ENCODE results near the gene PROC. TPM values are rescaled to one million over a fixed set of nuclear protein-coding genes. Genes with fewer than 3 reads are reported as not detected.

PROC gene
- 2.9 to 4.5 TPM (median 3.3 TPM) in 5 replicates for total RNA-seq (2022; extraction: Qiagen RNA extraction; ENCODE audit: low read depth)

DNA sequence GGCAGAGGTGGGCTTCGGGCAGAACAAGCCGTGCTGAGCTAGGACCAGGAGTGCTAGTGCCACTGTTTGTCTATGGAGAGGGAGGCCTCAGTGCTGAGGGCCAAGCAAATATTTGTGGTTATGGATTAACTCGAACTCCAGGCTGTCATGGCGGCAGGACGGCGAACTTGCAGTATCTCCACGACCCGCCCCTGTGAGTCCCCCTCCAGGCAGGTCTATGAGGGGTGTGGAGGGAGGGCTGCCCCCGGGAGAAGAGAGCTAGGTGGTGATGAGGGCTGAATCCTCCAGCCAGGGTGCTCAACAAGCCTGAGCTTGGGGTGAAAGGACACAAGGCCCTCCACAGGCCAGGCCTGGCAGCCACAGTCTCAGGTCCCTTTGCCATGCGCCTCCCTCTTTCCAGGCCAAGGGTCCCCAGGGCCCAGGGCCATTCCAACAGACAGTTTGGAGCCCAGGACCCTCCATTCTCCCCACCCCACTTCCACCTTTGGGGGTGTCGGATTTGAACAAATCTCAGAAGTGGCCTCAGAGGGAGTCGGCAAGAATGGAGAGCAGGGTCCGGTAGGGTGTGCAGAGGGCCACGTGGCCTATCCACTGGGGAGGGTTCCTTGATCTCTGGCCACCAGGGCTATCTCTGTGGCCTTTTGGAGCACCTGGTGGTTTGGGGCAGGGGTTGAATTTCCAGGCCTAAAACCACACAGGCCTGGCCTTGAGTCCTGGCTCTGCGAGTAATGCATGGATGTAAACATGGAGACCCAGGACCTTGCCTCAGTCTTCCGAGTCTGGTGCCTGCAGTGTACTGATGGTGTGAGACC, at the start of gene PROC:
TSS of gene PROC (plus strand) at position 128 of the 812 bp plus-strand sequence. CDS start 1,516 bp downstream, outside the sequence.

DNA sequence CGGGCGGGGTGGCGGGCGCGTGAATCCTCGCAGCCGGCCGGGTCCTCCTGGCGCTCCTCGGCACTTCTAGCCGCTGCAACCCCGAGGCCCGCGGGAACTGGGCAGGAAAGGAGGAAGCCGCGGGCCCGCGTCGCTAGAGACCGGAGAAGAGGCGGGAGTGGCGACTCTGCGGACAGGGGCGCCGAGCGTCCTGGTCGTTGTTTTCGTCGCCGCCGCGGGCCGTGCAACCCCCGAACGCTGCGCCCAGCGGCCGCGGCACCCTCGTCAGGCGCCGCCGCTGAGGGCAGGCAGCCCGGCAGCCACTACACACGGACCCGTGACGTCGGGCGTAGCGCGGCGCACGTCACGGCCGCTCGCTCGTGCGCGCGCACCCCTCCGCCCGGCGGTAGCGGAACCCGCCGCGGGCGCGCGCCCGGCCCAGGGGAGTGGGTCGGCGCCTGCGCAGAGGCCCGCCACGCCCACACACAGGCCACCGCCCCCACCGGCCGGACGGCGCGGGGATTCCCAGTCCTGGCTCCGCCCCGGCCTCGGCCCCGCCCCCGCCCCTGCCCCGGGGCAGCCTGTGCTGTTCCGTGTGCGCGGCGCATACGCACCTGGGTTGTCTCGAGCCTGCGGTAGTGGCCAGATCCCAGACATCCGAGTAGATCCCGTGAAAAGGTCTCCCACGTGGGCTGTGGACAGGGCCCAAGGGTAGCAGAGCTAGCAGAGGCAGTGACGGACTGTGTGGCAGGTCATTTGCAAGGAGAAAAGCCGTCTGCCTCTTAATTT, 30.4 kb upstream of the PROC start, which contains the start of gene MAP3K2:
TSS of gene MAP3K2 (minus strand) at position 321 of the 768 bp plus-strand sequence. CDS start 44,846 bp downstream, outside the sequence.

Other genes with a start within 250 kb of the PROC start
- gene CYP27C1, start 198.1 kb upstream of the PROC start, total RNA-seq (2022; extraction: Qiagen RNA extraction; ENCODE audit: low read depth): 4.0 to 5.7 TPM (median 5.3 TPM) in 5 replicates
- 47.5 to 51.9 TPM (median 48.9 TPM) in 5 replicates for gene ERCC3, start 124.3 kb upstream of the PROC start, total RNA-seq (2022; extraction: Qiagen RNA extraction; ENCODE audit: low read depth)
- 17.1 to 32.0 TPM (median 27.2 TPM) in 5 replicates for gene MAP3K2, start 30.5 kb upstream of the PROC start, total RNA-seq (2022; extraction: Qiagen RNA extraction; ENCODE audit: low read depth)
- gene IWS1, start 108.1 kb downstream of the PROC start, total RNA-seq (2022; extraction: Qiagen RNA extraction; ENCODE audit: low read depth): 36.9 to 44.1 TPM (median 40.7 TPM) in 5 replicates
- gene MYO7B, start 117.3 kb downstream of the PROC start, total RNA-seq (2022; extraction: Qiagen RNA extraction; ENCODE audit: low read depth): 0.11 to 0.17 TPM (median 0.14 TPM) in 5 replicates
- gene GPR17, start 227.7 kb downstream of the PROC start, total RNA-seq (2022; extraction: Qiagen RNA extraction; ENCODE audit: low read depth): 0.06 to 0.47 TPM (median 0.10 TPM) in 5 replicates

Data from A549 treated with DMSO at 1 μM for 4 hours (cell line).